Ascending aorta (tissue), 2 donors: ENCODE measurements around the gene TMC3. TPM values are rescaled to one million over a fixed set of nuclear protein-coding genes. Genes with fewer than 3 reads are reported as not detected.
A peak's percentile ranks its signal among the peaks of the same experiment; 100 is the strongest.

ENCODE experiments used
- DNase-seq, 2 donors: peaks; one replicate each; pipeline ENCODE4 v3.0.0-alpha.2; 2019; ENCODE audit warnings: low spot score in 2 of 2
- H3K27ac ChIP-seq, 2 donors: fragments of 200-600 bp; sonication (generic); one replicate each; pipeline ENCODE4 v1.5.1; 2016 to 2017; ENCODE audit warnings: mild to moderate bottlenecking in 1 of 2
- H3K27me3 ChIP-seq: fragments of 200-600 bp; sonication (generic); one replicate; pipeline ENCODE4 v1.5.1; 2017
- H3K36me3 ChIP-seq, 2 donors: fragments of 200-600 bp; sonication (generic); one replicate each; pipeline ENCODE4 v1.5.1; 2016
- H3K4me1 ChIP-seq, 2 donors: fragments of 200-600 bp; sonication (generic); one replicate each; pipeline ENCODE4 v1.5.1; 2016 to 2017; ENCODE audit warnings: mild to moderate bottlenecking in 1 of 2
- H3K4me3 ChIP-seq, 2 donors: fragments of 200-600 bp; sonication (generic); one replicate each; pipeline ENCODE4 v1.5.1; 2016 to 2017; ENCODE audit warnings: mild to moderate bottlenecking in 1 of 2
- H3K9me3 ChIP-seq, 2 donors: fragments of 200-600 bp; sonication (generic); one replicate each; pipeline ENCODE4 v1.5.1; 2016
- intact Hi-C: fragments of 100-400 bp; cut with DNase I; formaldehyde crosslinking; loops from one replicate; pipeline ENCODE4 v1.15.1; 2023
- total RNA-seq: library from RNA; depleted of rRNA; stranded (reverse); fragments of >200 nt; gene quantifications from one replicate; pipeline ENCODE4 v1.1.0, GENCODE V29; 2016
- TF ChIP-seq, protein P1 (sequence below), 3 experiments: fragments of 200-600 bp in 2 of 3; fragments of 450-650 bp in 1 of 3; sonication (generic) in 2 of 3; IDR thresholded peaks; one replicate each; pipeline ENCODE4 v1.5.1; 2016 to 2019; ENCODE audit warnings: antibody characterized with exemption in 3 of 3, mild to moderate bottlenecking in 1 of 3, moderate library complexity in 1 of 3

Gene TMC3
- total RNA-seq, 1 donor from 2014 or later, result not detected

DNA sequence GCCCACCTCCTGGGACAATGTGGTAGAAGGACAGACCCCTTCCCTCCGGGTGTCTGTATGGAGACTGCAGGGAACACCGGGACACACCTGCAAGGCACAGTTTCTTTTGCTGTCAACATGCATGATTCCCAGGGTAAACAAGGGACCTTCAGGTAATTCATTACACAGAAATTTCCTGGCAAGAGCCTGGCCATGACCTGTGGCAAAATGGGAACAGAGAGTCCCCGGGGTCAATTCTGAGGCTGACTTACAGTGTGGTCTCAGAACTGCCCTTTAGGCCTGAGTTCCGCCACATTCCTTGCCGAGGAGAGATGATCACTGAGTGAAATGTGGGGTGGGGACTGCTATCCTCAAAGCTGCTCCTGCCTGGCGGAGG, 56.4 kb downstream of the TMC3 start:
- intact Hi-C loops, result no loop called here
- Histone ChIP-seq H3K4me3 (no peak overlapping the region), H3K9me3 (no peaks in the 10 kb centered on the region), H3K36me3 (peaks cover 4 to 23% of the 10 kb centered on the region in 2 donors), H3K27me3 (no peaks in the 10 kb centered on the region), H3K27ac (no peak overlapping the region), H3K4me1 (peaks cover 3 to 9% of the 10 kb centered on the region in 2 donors)
- TF ChIP-seq, protein P1, sequence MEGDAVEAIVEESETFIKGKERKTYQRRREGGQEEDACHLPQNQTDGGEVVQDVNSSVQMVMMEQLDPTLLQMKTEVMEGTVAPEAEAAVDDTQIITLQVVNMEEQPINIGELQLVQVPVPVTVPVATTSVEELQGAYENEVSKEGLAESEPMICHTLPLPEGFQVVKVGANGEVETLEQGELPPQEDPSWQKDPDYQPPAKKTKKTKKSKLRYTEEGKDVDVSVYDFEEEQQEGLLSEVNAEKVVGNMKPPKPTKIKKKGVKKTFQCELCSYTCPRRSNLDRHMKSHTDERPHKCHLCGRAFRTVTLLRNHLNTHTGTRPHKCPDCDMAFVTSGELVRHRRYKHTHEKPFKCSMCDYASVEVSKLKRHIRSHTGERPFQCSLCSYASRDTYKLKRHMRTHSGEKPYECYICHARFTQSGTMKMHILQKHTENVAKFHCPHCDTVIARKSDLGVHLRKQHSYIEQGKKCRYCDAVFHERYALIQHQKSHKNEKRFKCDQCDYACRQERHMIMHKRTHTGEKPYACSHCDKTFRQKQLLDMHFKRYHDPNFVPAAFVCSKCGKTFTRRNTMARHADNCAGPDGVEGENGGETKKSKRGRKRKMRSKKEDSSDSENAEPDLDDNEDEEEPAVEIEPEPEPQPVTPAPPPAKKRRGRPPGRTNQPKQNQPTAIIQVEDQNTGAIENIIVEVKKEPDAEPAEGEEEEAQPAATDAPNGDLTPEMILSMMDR (IDR thresholded peaks at IDR 0.05), result no peak
- no peak for DNase-seq

DNA sequence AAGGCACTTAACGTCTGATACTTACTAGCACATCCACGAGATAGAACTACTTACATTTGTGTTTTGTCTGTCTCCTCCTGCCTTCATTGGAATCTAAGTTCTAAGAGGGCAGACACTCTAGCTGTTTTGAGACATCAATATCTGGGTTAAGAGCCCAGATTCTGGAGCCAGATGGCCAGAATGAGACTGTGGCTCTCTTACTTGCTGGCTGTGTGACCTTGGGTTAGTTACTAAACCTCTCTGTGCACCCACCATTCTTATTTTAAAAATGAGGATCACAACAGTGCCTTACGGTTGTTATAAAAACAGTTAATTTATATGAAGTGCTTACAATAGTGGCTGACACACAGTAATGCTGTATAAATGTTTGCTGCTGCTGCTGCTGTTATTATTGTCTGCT, 57.7 kb downstream of the TMC3 start:
- H3K4me1 ChIP-seq, result peaks cover 10 to 17% of the 10 kb centered on the region in 2 donors
- no peak overlapping the region for H3K27ac ChIP-seq
- intact Hi-C loops, result no loop called here
- no peaks in the 10 kb centered on the region for H3K9me3 ChIP-seq
- peaks cover 4 to 23% of the 10 kb centered on the region in 2 donors for H3K36me3 ChIP-seq
- no peak for DNase-seq
- no peak overlapping the region for H3K4me3 ChIP-seq
- H3K27me3 ChIP-seq, result no peaks in the 10 kb centered on the region
- TF ChIP-seq, protein P1 (IDR thresholded peaks at IDR 0.05), result no peak

DNA sequence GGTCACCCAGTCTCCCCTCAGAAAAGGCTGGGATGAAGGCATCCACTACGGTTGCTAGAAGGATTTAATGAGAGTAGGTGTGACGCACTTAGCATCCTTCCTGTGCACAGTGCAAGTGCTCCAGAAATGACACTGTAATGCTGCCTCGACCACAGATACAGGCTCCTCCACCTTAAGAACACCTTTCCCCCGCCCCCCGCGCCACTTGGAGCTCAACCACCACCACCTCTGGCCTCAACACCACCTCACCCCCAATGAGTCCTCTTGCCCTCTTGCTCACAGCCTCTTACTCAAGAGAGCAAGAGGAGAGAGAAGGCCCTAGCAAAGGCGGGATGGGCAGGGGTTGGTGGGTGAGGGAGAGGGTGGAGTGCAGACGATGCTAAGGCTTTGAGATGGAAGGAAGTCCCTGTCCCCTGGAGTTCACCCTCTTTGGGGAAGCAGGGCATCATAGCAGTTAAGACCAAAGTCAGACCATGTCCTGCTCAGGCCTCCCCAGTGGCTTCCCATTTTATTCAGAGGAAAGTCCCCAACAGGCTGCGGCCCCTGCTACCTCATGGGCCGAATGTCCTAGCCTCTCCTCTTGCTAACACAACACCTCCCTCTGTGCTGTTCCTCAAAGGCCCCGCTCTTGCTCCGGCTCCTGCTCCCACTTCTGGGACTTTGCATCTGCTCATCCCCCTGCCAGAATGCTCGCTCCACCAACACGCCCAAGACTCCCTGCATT, 58.4 kb downstream of the TMC3 start:
- peaks cover 12 to 18% of the 10 kb centered on the region in 2 donors for H3K4me1 ChIP-seq
- intact Hi-C loops, result no loop called here
- H3K36me3 ChIP-seq, result peaks cover 4 to 23% of the 10 kb centered on the region in 2 donors
- no peaks in the 10 kb centered on the region for H3K27me3 ChIP-seq
- H3K4me3 ChIP-seq, result no peak overlapping the region
- TF ChIP-seq, protein P1 (IDR thresholded peaks at IDR 0.05), result no peak
- H3K27ac ChIP-seq, result no peak overlapping the region
- no peaks in the 10 kb centered on the region for H3K9me3 ChIP-seq
- no peak for DNase-seq

DNA sequence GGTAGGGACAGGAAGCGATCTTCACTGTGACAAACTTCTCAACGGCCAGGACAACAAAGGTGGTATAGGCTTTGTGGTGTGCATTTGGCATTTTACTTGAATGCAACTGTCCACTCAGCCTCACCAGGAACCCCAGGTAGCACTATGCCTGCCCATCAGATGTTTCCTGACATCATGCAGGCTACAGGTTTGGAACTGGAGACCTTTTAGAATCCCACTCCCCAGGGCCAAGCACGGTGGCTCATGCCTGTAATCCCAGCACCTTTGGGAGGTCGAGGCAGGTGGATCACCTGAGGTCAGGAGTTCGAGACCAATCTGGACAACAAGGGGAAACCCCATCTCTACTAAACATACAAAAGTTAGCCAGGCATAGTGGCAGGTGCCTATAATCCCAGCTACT, 59.6 kb downstream of the TMC3 start:
- Histone ChIP-seq H3K27me3 (no peaks in the 10 kb centered on the region), H3K9me3 (no peaks in the 10 kb centered on the region), H3K36me3 (peaks cover 4 to 21% of the 10 kb centered on the region in 2 donors), H3K4me3 (no peak overlapping the region), H3K4me1 (peaks cover 12 to 18% of the 10 kb centered on the region in 2 donors), H3K27ac (no peak overlapping the region)
- intact Hi-C loops, result loop anchor here (5.0 kb wide), 1 partner anchor 327 kb away; the partner anchor contains the start of gene MESD
- DNase-seq, result no peak
- TF ChIP-seq, protein P1 (IDR thresholded peaks at IDR 0.05), result no peak

DNA sequence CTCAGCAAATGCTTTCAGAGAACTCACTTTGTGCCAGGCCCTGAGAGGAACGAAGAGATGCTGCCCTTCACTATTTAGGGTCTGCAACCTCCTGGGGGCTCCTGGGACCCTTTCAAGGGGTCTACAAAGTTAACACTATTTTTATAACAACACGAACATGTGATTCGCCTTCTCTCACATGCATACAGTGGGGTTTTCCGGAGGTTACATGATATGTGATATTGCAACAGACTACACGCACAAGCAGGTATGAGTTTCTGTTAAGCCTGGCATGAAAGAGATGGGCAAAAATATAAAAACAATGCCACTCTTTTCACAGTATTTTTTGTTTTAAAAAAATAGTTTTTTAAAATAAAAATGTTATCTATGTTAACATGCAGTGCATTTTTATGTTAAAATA, 60.3 kb downstream of the TMC3 start:
- H3K27ac ChIP-seq, result peak overlapping the region; percentile 55 to 69
- no peaks in the 10 kb centered on the region for H3K9me3 ChIP-seq
- peaks cover 12 to 18% of the 10 kb centered on the region in 2 donors for H3K4me1 ChIP-seq
- TF ChIP-seq, protein P1 (IDR thresholded peaks at IDR 0.05), result no peak
- no peaks in the 10 kb centered on the region for H3K27me3 ChIP-seq
- H3K4me3 ChIP-seq, result no peak overlapping the region
- no peak for DNase-seq
- intact Hi-C loops, result loop anchor here (1.0 to 5.0 kb wide), 3 partner anchors 11 to 326 kb away; partner anchors contain the start of genes MESD and STARD5
- H3K36me3 ChIP-seq, result peaks cover 4 to 16% of the 10 kb centered on the region in 2 donors
